NT2/D1 (cell line): ENCODE data around the gene TXNL4B.

ENCODE experiments used
- SUZ12 ChIP-seq: IDR thresholded peaks from 2 replicates; pipeline ENCODE4 v1.6.1; 2011; ENCODE audit not compliant: insufficient read length, insufficient read depth; ENCODE audit errors: extremely low read depth
- ZNF274 ChIP-seq: IDR thresholded peaks from 2 replicates; pipeline ENCODE4 v1.6.1; 2011; ENCODE audit warnings: mild to moderate bottlenecking, low read depth, low read length

- no peak for TF ChIP-seq ZNF274
- TF ChIP-seq SUZ12, result no peak
These were observed 7.8 kb upstream of the TXNL4B start for GRCh38 chr16:72101195-72101594.
